Uterus (tissue), 4 donors: Measurements from ENCODE around the gene PLA1A. TPM values are rescaled to one million over a fixed set of nuclear protein-coding genes. Genes with fewer than 3 reads are reported as not detected.
"Not testable (repeated sequence)": the region's sequence is repeated elsewhere in the genome, so short reads cannot be mapped to it uniquely, and the experiment has no call there.

Experiments used
- DNase-seq, 2 donors: peaks; one replicate each; pipeline ENCODE4 v3.0.0-alpha.2; 2019 to 2020
- H3K27ac ChIP-seq, 2 donors: fragments of 200-600 bp; sonication (generic); 1 replicate in 1 of 2; 2 replicates in 1 of 2; pipeline ENCODE4 v1.5.1; 2016 to 2018
- H3K27me3 ChIP-seq, 2 donors: fragments of 200-600 bp; sonication (generic); one replicate each; pipeline ENCODE4 v1.5.1; 2018 to 2019; ENCODE audit warnings: control low read depth in 1 of 2
- H3K36me3 ChIP-seq, 2 donors: fragments of 200-600 bp; sonication (generic); one replicate each; pipeline ENCODE4 v1.5.1; 2019; ENCODE audit warnings: control low read depth in 1 of 2
- H3K4me1 ChIP-seq, 2 donors: fragments of 200-600 bp; sonication (generic); one replicate each; pipeline ENCODE4 v1.5.1; 2018 to 2019; ENCODE audit warnings: control low read depth in 1 of 2
- H3K4me3 ChIP-seq, 2 donors: fragments of 200-600 bp; sonication (generic); 1 replicate in 1 of 2; 2 replicates in 1 of 2; pipeline ENCODE4 v1.5.1; 2018 to 2019; ENCODE audit warnings: mild to moderate bottlenecking in 1 of 2
- H3K9me3 ChIP-seq, 2 donors: fragments of 200-600 bp; sonication (generic); one replicate each; pipeline ENCODE4 v1.5.1; 2019; ENCODE audit warnings: control low read depth in 1 of 2
- POLR2A ChIP-seq, 2 donors: fragments of 450-650 bp; IDR thresholded peaks; one replicate each; pipeline ENCODE4 v1.6.1; 2016; ENCODE audit warnings: antibody characterized with exemption in 2 of 2, mild to moderate bottlenecking in 1 of 2, moderate library complexity in 1 of 2
- intact Hi-C: fragments of 100-400 bp; cut with DNase I; formaldehyde crosslinking; loops from one replicate; pipeline ENCODE4 v1.15.1; 2023; ENCODE audit warnings: low total_unique reads
- total RNA-seq, 4 donors: library from RNA; depleted of rRNA in 3 of 4; stranded (reverse); fragments of >200 nt in 3 of 4; gene quantifications; one replicate each; pipeline versions ENCODE4 v1.1.0 to v1.2.4, GENCODE V29; 2014 to 2023
- TF ChIP-seq, protein P1 (sequence below), 4 experiments: fragments of 200-600 bp in 2 of 4; fragments of 450-650 bp in 2 of 4; sonication (generic) in 2 of 4; IDR thresholded peaks; one replicate each; pipeline ENCODE4 v1.5.1; 2016 to 2019; ENCODE audit warnings: antibody characterized with exemption in 4 of 4, mild to moderate bottlenecking in 2 of 4, moderate library complexity in 1 of 4
- donor health status: DM: yes; HTN: yes; CAD: no.

The PLA1A gene
- total RNA-seq, 4 donors from 2014 or later: 11.9 to 37.1 (median 16.5) TPM; not detected in 1

GRCh38 chr3:119592861-119593260, 4.8 kb upstream of the PLA1A start:
- H3K4me3 ChIP-seq: no peak overlapping the region
- intact Hi-C loops: no loop called here
- H3K9me3 ChIP-seq: no peaks in the 10 kb centered on the region
- no peaks in the 10 kb centered on the region for H3K36me3 ChIP-seq
- H3K4me1 ChIP-seq: no peaks in the 10 kb centered on the region
- TF ChIP-seq, protein P1, sequence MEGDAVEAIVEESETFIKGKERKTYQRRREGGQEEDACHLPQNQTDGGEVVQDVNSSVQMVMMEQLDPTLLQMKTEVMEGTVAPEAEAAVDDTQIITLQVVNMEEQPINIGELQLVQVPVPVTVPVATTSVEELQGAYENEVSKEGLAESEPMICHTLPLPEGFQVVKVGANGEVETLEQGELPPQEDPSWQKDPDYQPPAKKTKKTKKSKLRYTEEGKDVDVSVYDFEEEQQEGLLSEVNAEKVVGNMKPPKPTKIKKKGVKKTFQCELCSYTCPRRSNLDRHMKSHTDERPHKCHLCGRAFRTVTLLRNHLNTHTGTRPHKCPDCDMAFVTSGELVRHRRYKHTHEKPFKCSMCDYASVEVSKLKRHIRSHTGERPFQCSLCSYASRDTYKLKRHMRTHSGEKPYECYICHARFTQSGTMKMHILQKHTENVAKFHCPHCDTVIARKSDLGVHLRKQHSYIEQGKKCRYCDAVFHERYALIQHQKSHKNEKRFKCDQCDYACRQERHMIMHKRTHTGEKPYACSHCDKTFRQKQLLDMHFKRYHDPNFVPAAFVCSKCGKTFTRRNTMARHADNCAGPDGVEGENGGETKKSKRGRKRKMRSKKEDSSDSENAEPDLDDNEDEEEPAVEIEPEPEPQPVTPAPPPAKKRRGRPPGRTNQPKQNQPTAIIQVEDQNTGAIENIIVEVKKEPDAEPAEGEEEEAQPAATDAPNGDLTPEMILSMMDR (IDR thresholded peaks at IDR 0.05): no peak
- TF ChIP-seq POLR2A (IDR thresholded peaks at IDR 0.05): no peak
- no peak for DNase-seq
- no peaks in the 10 kb centered on the region for H3K27me3 ChIP-seq
- H3K27ac ChIP-seq: no peak overlapping the region

- DNase-seq: no peak
- TF ChIP-seq POLR2A (IDR thresholded peaks at IDR 0.05): no peak
- TF ChIP-seq, protein P1 (IDR thresholded peaks at IDR 0.05): no peak
- Histone ChIP-seq H3K36me3 (no peaks in the 10 kb centered on the region), H3K4me3 (no peak overlapping the region), H3K27ac (no peak overlapping the region), H3K4me1 (no peaks in the 10 kb centered on the region), H3K27me3 (no peaks in the 10 kb centered on the region), H3K9me3 (no peaks in the 10 kb centered on the region)
- intact Hi-C loops: no loop called here
Observed at GRCh38 chr3:119594066-119594465, 3.6 kb upstream of the PLA1A start.

DNA sequence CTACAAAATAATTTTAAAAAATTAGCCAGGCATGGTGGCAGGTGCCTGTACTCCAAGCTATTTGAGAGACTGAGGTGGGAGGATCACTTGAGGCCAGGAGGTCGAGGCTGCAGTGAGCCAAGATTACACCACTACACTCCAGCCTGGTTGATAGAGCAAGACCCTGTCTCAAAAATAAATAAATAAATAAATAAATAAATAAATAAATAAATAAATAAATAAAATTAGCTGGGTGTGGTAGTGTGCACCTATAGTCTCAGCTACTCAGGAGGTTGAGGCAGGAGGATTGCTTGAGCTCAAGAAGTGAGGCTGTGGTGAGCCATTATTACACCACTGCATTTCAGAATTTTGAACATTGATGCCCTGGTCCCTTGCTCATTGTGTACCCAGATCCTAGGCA, 2.8 kb upstream of the PLA1A start:
- H3K4me1 ChIP-seq, H3K27me3 ChIP-seq, H3K27ac ChIP-seq, intact Hi-C loops, DNase-seq, H3K36me3 ChIP-seq, H3K4me3 ChIP-seq, H3K9me3 ChIP-seq: not testable (repeated sequence)

DNA sequence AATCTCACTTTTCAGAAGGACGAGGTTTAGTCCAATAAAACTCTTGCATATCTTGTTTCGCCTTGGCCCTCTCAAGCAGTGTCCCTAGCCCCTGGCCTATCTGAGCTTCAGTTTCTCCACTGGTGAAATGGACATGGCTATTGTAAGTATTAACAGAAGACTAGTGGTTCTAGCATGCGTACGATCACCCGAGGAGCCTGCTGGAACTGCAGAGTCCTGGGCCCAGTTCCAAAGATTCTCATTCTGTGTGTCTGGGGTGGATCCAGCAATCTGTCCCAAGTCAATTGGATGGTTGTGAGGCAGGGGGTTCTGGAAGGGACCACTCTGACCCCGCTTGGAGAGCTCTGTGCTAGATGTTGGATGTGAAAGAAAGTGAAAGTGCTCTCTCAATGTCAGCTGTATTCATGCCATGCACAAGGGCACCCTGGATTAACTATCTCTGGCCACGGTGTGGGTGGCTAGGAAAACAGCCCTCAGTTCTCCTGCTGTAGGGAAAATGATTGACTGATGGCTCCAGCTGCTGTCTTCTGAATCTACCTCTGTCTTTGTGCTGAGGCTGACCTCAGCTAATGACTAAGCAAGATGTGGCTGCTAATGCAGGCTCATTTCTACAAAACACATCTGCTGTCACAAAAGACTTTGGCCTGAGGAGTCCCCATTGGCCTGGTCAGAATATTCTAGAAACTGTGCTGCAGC, 1.9 kb upstream of the PLA1A start:
- Histone ChIP-seq H3K27me3 (no peaks in the 10 kb centered on the region), H3K9me3 (no peaks in the 10 kb centered on the region), H3K4me1 (no peaks in the 10 kb centered on the region), H3K4me3 (no peak overlapping the region), H3K36me3 (no peaks in the 10 kb centered on the region), H3K27ac (no peak overlapping the region)
- TF ChIP-seq POLR2A (IDR thresholded peaks at IDR 0.05): no peak
- TF ChIP-seq, protein P1 (IDR thresholded peaks at IDR 0.05): no peak
- DNase-seq: no peak
- intact Hi-C loops: no loop called here

GRCh38 chr3:119596398-119596797, 1.3 kb upstream of the PLA1A start:
- intact Hi-C loops: no loop called here
- no peaks in the 10 kb centered on the region for H3K36me3 ChIP-seq
- no peak for TF ChIP-seq POLR2A (IDR thresholded peaks at IDR 0.05)
- TF ChIP-seq, protein P1 (IDR thresholded peaks at IDR 0.05): no peak
- DNase-seq: no peak
- H3K9me3 ChIP-seq: no peaks in the 10 kb centered on the region
- no peaks in the 10 kb centered on the region for H3K4me1 ChIP-seq
- H3K27me3 ChIP-seq: no peaks in the 10 kb centered on the region
- H3K4me3 ChIP-seq: no peak overlapping the region
- no peak overlapping the region for H3K27ac ChIP-seq
